NCI-H345 treated with DMSO at 0.1 percent for 48 hours (cell line): Measurements from ENCODE around the gene SH3BGRL2.
"Not testable (repeated sequence)": the region's sequence is repeated elsewhere in the genome, so short reads cannot be mapped to it uniquely, and the experiment has no call there.

Source experiments
- DNase-seq: peaks from one replicate; lab custom pipeline; 2025; ENCODE audit not compliant: unreplicated experiment; lab: John Stamatoyannopoulos, UW

SH3BGRL2 gene

DNA sequence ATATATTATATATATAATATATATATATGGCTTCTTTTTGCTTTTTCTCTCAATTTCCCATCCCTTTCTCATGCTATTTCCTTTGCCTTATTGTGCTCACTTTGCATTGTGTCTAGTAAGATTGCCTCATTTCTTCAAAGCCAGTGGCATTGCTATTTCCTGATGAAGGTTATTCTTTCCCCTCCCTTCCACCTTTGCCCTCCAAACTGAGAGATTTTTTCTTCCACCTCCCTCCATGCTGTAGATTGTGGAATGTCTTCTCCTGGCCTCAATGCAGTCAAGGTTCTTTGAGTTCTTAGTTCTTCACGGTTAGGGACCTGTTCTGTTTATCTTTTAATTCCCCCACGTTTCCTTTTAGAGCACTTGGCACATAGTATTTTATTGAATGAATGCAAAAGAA is 17.2 kb downstream of the SH3BGRL2 start:
- DNase-seq = no peak

DNA sequence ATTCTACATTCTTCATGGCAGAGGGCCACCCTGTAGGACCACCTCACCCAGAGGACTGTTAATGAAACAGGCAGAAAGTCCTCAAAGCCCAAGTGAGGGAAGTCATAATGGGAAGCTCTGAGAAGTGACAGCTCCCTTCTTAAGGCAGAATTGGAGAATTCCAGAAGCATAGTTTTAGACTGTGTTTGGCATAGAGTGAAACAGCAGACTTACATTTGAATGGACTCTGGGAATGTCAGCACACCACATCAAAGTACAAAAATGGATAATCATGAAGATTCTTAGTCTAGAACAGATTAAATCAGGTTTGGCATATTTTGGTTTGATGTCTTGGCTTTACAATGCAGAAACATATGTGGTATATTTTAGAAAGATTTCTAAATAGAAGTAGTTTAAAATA is 17.9 kb downstream of the SH3BGRL2 start:
- no peak for DNase-seq

DNA sequence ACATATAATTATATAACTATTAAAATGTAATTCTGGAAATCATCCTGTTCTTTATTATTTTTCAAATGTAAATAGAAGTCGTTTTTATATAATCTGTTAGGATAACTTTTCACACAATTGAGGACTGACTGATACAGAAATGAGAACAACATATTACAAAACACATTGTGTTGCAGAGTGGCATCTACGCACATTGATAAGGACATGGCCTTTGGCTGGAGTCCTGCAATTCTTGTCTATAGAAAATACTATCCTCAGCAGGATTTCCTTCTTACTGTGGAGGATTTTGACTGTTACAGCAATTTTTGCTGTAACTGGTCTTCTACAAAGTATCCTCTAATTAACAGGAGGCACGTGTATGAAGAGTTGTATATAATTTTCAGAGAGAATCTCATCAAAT is 19.8 kb downstream of the SH3BGRL2 start:
- DNase-seq = no peak

DNA sequence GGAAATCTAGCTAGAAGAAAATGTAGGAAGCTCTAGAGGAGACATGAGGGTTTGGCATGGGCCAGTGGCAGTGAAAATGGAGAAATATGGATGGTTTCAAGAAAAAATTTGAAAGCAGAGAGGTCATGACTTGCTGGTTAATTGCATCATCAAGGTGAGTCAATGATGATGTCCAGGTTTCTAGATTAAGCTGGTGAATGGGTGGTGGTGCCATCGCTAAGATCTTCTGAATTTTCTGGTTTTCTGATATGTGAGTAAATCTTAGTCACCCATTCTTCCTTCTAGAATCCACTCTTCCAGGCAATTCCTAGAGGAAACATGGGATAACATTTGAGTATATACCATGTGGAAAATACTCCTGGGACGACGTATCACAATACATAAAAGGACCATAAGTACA is 25.0 kb downstream of the SH3BGRL2 start:
- no peak for DNase-seq

DNA sequence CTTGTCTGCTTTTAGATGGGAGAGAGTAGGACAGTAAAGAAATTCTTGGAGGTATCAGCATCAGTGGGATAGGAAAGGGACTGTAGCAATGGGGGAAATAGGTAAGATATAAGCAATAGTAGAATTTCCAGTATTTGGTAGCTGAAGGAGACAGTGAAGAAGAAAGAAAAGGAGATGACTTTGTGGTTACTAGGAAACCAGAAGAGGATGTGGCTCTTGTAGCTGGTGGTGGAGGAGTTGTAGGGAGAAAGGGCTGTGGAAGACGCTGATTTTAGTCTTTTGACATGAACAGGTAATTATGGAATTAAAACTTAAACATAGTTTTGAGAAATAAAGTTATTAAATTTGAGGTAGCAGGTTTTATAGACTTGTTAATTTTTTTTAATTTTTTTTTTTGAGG is 26.1 kb downstream of the SH3BGRL2 start:
- DNase-seq = no peak

DNA sequence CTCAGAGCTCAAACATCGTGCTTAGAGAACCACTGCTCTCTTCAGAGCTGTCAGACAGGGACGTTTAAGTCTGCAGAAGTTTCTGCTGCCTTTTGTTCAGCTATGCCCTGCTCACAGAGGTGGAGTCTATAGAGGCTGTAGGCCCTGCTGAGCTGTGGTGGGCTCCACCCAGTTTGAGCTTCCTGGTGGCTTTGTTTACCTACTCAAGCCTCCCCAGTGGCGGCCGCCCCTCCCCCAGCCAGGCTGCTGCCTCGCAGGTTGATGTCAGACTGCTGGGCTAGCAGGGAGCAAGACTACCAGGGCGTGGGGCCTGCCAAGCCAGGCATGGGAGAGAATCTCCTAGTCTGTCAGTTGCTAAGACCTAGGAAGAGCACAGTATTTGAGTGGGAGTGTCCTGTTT is 32.5 kb downstream of the SH3BGRL2 start:
- not testable (repeated sequence) for DNase-seq

DNA sequence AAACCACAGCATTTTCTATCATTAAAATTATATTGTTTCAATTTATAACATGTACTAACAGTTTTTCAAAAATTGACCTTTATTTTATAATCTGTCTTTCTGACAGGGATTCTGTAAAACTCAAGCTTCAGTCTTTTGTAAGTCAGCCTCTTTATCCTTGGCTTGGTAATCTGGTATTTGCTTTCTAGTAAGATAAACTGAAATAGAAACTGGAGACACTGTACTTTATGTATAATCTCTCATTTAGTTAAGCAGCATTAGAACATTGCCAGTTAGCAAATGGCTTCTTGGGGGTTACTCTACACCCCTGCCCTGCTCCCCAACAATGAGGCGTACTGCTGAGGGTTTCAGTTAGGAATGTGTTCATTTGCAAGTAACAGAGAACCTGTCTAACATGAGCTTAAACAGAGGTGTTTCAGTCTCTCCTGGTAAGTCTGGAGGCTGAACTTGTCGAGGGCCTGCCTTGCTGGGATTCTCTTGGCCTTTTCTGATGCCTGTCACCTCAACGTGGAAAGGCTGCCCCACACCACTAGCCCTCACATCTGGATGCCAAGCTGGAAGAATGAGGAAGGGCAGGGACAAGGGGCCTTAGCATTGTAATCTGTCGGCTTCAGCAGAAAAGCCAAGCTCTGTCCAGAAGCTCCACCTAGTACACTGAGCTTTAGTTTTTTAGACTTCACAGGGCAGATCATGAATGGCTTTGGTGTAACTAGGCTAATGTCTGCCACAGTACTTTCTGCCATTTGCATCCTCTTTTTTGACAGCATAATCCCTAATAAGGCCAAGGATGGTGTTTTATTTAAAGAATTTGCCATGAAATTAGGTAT is 34.8 kb downstream of the SH3BGRL2 start:
- DNase-seq = no peak

DNA sequence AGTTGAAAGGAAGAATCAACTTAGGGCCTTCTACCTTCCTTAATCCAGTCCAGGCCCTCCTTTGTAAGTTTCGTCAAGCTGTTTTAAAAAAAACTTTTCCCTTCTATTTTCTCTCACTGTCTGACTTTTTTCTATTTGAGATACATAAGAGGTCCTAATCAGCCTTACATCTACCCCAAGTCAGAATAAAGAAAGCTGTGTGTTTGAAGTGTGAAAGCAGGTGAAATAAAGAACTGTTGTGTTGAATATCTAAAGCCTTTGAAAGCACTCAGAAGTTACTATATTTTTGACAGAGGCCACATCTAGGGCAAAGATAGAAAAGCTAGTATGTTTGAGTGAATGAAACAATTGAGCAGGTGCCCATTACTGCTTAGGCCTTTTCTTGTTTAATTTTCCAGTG is 35.5 kb downstream of the SH3BGRL2 start:
- DNase-seq = no peak

DNA sequence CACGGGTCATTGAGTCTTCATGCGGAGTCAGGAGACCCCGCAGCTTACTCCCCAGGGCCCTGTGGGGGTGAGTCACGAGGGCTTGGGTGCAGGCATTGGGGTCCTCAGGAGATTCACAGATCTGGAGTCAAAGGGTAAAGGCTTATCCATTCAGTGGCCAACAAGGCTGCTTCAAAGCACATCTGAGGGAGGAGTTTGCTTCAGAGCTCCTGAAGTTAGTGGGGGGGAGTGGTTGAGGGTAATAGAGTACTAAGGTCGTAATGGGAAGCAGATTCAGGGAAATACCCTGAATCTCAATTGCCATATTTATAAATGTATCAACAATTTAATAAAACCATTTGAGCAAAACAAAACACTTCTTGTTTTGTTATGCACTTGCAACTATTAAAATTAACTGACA is 37.3 kb downstream of the SH3BGRL2 start:
- DNase-seq = no peak

DNA sequence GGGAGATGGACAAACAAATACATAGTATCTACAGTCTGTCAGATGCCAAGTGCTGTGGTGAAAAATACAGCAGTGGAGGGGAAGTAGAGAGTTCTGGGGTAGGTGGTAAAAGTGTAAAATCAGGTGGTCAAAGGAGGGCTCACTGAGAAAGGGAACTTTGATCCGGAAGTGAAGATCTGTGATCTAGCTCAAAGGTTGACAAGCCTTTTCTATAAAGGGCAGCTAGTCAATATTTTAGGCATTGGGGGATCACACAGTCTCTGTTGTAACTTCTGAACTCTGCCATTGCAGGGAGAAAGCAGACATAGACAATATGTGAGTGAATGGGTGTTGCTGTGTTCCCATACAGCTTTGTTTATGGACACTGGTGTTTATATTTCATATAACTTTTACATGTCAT is 38.6 kb downstream of the SH3BGRL2 start:
- no peak for DNase-seq

DNA sequence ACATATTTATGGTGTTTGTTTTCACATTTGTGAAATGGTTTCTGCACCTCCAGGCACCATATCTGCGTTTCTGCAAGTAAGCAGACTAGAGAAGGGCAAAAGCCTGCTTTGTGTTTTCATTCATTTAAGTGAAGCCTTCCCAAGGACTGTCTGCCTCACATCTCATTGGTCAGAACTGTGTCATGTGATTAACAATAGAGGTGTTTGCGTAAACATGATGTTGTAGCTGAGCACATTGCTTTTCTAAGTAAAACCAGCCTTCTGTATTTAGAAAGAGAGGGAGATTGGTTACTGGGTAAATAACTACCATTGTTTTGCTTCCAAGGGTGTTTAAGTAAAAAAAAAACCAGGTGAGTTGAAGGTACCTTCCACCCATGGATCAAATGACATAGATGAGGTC is 39.7 kb downstream of the SH3BGRL2 start:
- DNase-seq = peak; percentile 74

DNA sequence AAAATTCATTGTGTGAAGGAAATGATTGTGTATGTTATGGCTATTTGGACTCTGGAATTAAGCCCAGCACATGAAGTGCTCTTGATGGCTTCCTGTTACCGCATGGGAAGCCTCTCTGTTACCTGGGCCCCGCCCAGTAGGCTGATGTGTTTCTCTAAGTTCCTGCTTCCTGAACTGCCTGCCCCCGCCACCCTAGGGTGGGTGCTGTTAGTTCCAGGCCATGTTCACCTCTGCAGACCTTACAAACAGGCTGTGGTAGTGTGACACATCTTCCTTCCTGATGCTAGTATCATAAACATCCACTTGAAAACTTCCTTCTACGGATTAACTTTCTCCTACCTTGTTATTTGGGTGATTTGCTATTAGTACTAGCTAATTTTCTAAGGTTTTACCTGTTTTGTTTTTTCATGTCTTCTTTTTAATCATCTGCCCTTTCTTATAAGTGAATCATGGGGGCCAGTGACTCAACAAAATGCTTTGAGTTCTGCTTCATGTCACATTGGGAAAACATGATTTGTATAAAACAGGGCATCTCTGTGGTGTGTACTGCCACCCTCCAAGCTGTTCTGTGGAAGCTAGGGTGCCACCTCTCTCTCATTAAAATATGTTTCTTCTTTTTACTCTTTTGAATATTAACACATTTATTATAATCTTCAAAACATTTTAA is 40.6 kb downstream of the SH3BGRL2 start:
- peak; percentile 22 for DNase-seq

DNA sequence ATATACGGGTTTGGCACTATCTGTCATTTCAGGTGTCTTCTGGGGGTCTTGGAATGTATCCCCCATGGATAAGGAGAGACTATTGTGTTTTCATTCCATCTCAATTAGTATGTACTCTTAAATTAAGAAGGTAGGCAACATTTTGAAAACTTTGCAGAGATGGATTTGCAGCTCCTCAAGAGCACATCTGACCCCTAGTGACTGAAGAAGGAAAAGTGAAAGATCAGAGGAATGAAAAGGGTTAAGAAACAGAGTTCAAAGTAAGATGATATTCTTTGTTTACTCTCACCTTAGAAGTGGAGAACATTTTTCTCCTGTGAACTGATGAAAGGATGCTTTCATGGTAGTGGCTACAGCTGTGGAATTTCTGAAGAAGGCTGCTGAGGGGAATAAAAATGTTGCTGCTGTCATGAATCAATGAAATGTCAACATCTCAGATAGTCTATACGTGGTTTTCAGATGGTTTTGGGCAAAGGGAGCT is 41.5 kb downstream of the SH3BGRL2 start:
- DNase-seq = no peak

DNA sequence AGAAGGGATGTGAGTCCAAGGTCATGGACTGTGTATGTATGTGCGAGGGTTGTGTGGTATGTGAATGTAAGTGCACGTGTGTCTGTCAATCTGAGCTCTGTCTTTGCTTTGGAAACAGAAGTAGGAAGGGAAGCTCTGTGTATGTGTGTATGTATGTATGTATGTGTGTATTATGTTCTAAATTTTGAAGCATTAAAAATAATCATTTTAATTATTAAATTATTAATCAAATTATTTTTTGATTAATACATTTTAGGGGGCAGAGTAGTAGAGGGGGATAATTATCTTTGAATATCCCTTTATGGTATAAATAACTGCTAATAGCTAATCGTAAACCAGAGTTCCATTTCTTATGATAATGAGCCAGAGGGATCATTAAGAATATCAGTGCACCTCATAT is 42.8 kb downstream of the SH3BGRL2 start:
- DNase-seq = no peak

DNA sequence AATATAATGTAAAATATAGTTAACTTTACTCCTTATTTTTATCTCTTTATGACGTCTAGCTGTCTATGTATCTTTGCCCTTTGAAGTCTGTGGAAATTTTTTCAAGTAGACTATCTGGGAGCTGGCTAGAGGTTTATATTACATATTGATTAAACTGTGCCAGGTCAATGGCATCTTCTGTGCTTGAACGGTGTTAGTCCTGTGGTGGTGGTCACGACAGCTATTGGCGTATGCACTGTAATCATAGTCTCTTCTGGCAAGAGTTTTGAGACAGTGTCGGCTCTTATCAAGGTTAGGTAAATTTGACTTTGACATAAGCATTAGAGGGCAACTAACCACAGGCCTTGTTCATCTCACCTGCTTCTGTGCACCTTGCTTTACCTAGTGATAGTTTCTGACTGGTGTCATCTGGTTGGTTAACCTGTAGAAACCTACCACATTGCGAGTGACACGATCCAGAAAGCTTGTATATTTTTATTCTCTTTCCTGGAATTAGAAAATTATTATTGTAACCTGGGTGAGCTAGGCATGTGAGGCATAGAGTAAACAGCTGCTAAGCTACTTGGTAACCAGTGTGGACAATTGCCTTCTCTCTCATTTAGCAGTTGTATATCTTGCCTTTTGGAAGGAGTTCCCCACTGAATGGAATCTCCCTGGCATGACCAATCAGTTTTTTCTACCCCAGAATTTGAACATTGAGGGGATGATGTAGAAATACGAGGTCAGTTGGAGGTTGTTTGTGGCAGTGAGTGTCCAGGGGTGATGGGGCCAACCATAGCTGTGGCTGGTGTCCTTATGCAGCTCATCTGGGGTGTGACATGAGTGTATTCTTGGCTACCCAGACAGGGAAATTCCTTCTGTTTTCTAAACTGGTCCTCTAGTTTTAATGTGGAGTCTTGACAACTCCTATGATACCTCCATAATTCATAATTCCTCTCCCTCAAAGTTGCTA is 45.9 kb downstream of the SH3BGRL2 start:
- no peak for DNase-seq

DNA sequence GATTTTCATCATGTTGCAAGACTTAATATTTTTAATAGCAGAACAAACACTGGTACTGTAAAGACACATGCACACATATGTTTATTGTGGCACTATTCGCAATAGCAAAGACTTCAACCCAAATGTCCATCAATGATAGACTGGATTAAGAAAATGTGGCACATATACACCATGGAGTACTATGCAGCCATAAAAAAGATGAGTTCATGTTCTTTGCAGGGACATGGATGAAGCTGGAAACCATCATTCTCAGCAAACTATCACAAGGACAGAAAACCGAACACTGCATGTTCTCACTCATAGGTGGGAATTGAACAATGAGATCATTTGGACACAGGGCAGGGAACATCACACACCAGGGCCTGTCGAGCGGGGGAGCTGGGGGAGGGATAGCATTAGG is 51.6 kb downstream of the SH3BGRL2 start:
- DNase-seq = not testable (repeated sequence)

DNA sequence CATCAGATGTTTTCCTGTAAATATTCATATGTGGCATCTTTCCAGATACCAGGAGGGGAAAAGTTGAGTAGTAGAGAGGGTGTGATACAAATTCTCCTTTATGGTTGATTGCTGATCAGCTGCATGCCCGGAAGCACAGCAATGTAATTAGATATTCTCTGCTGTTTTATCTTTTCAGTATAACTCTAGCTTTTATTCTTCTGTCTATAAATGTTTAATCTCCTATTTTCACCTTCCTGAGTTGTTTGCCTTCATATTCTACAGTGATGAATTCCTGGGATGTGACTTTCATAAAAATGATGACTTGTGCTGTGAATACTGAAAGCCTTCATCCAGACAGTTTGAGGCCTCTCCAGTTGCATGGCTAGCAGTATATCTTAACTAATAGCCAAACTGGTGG is 53.7 kb downstream of the SH3BGRL2 start:
- no peak for DNase-seq

DNA sequence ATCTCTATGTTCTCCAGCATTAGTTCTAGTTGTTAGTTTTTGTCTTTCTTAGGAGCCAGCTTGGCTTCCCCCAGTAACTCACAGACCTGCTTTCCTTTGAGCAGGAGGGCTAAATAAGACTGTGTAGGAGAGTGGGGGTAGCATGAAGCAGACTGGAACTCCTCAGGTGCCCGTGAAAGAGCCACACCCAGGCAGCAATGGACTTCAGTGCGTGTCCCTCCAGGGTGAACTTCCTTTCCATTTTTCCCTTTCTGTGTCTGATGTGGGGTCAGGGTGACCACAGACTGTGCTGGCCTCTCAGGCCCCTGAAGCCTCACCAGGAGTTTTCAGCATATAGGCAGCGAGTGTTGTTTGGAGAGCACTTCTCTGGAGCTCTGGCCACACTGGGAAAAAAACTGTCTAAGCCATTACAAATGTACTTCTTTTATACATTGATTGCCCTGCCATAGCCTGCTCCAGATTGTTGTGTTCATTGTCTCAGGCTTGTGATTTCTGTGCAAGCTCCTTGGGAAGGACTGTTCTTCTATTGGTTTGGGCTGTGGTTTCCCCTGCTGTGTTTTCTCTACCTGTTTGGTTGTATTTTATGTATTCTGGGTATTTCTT is 55.7 kb downstream of the SH3BGRL2 start:
- DNase-seq = no peak

DNA sequence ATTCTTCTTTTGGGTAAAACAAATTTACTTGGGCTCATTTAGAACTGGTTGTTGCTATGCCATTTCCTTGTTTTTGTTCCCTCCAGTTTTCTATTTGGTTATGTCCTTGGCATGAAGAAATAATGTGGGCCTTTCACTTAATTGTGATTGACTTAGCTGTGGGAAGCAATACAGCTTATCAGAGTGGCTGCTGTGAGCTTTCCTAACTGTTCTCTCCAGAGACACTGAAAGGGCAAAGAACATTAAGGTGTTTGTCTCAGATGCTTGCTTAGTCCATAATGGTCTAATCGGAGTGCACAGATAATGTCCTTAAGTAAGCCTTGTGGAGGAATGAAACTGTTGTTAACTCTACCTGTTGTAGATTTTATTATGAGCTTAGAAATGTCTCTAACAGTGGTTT is 56.6 kb downstream of the SH3BGRL2 start:
- DNase-seq = no peak

DNA sequence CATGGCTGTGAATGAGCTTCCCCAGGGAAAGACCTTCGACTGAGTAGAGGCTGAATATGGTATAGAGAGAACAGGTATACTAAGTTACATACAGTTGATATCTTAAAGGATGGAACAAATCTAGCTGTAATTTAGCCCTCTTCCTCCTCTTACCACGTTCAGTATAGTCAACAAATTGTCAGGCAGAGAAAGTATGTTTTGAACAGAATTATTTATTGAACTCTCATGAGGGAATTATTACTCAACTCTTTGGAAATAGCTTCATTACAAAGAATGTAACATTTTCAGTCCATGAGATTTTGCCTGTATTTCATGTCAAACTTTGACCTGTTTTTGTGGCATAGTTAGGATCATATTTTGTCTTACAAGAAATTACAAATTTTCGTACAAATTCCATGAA is 63.0 kb downstream of the SH3BGRL2 start:
- DNase-seq = no peak
